ENCODE results near the gene SLC39A11.

DNA sequence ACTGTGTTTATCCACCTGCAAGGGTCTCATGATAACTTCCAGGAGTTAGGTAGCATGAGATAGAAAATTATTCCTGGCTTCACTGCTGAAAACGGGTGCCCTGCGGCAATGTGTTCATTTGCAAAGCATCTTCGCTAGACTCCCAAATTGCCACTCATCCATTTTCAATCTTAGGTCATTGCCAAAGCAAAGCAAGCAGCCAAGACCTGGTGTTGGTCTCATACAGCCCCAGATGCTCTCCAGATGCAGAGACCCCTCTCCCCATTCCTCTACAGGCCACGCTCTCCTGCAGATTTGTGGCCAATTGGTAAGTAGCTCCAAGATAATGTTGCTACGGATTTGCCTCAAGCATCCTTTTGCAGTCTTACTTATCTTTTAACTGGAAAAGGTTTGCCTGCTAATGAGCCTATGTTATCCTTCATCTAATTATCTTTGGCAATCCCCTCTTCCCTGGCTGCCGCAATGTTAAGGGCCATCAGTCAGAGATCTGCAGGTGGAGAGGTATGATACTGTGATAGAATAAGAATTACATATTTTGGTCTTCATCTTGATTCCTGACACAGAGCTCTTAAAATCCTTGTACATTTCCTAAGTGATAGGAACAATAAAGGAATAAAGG lies 222.0 kb downstream of the SLC39A11 start:
- TF ChIP-seq, protein P1, sequence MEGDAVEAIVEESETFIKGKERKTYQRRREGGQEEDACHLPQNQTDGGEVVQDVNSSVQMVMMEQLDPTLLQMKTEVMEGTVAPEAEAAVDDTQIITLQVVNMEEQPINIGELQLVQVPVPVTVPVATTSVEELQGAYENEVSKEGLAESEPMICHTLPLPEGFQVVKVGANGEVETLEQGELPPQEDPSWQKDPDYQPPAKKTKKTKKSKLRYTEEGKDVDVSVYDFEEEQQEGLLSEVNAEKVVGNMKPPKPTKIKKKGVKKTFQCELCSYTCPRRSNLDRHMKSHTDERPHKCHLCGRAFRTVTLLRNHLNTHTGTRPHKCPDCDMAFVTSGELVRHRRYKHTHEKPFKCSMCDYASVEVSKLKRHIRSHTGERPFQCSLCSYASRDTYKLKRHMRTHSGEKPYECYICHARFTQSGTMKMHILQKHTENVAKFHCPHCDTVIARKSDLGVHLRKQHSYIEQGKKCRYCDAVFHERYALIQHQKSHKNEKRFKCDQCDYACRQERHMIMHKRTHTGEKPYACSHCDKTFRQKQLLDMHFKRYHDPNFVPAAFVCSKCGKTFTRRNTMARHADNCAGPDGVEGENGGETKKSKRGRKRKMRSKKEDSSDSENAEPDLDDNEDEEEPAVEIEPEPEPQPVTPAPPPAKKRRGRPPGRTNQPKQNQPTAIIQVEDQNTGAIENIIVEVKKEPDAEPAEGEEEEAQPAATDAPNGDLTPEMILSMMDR (conservative IDR thresholded peaks at IDR 0.05) = no peak
- TF ChIP-seq EZH2 (IDR thresholded peaks at IDR 0.05; ENCODE audit: low read depth) = no peak

Measured in PC-9 (cell line).